Skeletal muscle cell (primary cell): ENCODE measurements around the gene FBLN1.
"Not testable (repeated sequence)": the region's sequence is repeated elsewhere in the genome, so short reads cannot be mapped to it uniquely, and the experiment has no call there.

Source experiments
- DNase-seq: peaks from one replicate; pipeline ENCODE4 v3.0.0-alpha.2; 2010; ENCODE audit warnings: low read depth
- H3K4me3 ChIP-seq: 2 replicates; pipeline ENCODE4 v1.5.1; 2011; ENCODE audit warnings: low read depth, mild to moderate bottlenecking, control low read depth, low read length, moderate library complexity

The FBLN1 gene

DNA sequence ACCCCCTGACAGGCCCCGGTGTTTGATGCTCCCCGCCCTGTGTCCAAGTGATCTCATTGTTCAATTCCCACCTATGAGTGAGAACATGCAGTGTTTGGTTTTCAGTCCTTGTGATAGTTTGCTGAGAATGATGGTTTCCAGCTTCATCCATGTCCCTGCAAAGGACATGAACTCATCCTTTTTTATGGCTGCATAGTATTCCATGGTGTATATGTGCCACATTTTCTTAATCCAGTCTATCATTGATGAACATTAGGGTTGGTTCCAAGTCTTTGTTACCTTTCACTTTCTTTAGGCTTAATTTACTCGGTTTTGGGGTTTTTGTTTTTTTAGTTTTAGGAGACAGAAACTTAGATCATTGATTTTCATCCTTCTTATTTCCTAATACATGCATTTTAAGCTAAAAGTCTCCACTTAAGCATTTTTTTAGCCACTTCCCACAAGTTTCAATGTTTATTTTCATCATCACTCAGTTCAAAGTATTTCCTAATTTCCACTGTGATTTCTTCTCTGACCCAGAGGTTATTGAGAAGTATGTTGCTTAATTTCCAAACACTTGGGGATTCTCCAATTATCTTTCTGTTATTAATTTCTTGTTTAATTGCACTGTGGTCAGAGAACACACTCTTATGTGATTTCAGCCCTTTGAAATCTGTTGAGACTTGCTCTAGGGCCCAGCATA, 120.9 kb downstream of the FBLN1 start:
- DNase-seq, H3K4me3 ChIP-seq: not testable (repeated sequence)

DNA sequence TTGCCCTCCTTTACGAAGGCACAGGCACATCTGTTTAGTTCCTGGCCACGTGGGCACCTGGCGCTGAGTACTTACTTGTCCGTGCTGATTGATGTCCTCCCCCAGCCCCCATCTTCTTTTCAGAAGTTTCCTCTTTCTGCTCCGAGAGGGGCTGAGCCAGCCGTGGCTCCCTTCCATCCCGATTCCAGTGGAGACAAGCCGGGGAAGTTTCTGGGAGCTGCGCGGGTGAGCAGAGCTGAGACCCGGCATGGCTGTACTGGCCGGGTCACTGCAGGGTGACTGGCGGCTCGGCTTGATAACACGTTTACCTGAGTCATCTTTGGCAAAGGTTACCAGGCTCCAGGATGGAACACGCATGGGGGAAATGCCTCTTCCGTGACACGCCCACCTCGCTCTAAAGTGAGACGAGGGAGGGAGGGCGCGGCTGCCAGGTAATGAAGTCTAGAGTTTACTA, 123.5 kb downstream of the FBLN1 start:
- no peak overlapping the region for H3K4me3 ChIP-seq
- no peak for DNase-seq

DNA sequence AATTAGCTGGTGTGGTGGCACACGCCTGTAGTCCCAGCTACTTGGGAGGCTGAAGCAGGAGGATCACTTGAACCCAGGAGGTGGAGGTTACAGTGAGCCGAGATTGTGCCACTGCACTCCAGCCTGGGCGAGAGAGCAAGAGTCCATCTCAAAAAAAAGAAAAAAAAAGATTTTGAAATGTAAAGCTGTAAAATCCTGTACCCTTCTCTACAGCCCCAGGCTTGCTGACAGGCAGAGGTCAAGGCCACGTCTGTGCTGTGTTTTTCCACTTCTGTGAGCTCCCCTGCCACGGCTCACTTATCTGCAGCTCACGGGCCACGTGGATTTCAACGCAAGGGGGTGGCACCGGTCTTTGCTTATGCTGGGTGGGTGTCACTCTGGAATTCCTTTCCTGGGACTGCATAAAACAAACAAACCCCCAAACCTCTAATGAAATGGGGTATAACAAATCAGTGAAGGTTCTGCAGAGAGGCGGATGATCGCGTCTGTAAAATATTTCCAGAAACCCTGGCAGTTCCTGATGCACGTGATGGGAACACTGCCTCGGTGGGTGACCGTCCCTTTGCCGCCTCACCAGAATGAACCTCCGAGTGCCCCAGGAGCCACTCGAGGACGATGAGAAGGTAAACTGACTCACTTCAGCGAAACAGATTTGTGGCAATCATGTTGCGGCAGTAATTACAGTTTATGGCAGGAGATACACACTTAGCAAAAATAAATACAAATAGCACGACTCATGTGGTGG, 125.0 kb downstream of the FBLN1 start:
- no peak for DNase-seq

GRCh38 chr22:45628515-45628914, 125.8 kb downstream of the FBLN1 start:
- DNase-seq: no peak
- no peak overlapping the region for H3K4me3 ChIP-seq

More for the DNA sequence above, 125.0 kb downstream of the FBLN1 start:
- H3K4me3 ChIP-seq: no peak overlapping the region

GRCh38 chr22:45629469-45630089, 126.9 kb downstream of the FBLN1 start:
- DNase-seq: no peak

DNA sequence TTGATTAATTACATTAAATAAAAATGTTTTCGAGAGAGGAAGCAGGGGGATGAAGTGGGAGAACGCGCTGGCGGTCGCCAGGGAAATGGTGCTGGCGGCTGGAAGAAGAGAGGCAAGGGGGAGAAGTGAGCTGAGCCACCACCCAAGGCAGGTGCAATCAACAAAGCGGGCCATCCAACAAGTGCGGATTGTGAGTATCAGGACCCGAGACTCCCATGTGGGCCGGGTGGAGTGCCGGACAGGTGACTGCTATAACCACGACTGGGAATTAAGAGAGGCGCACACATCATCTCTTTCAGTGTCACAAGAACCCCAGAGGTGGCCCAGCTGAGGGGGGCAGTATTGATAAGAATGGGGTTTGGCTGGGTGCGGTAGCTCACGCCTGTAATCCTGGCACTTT, 127.8 kb downstream of the FBLN1 start:
- DNase-seq: no peak
- H3K4me3 ChIP-seq: no peak overlapping the region

More at GRCh38 chr22:45629469-45630089, 126.9 kb downstream of the FBLN1 start:
- H3K4me3 ChIP-seq: no peak overlapping the region

- no peak overlapping the region for H3K4me3 ChIP-seq
- no peak for DNase-seq
These were observed 128.6 kb downstream of the FBLN1 start for GRCh38 chr22:45631140-45631840.

GRCh38 chr22:45631841-45632238, 129.2 kb downstream of the FBLN1 start:
- no peak for DNase-seq

GRCh38 chr22:45632791-45633515, 130.3 kb downstream of the FBLN1 start:
- no peak for DNase-seq
- H3K4me3 ChIP-seq: no peak overlapping the region

More at GRCh38 chr22:45631841-45632238, 129.2 kb downstream of the FBLN1 start:
- no peak overlapping the region for H3K4me3 ChIP-seq

- no peak for DNase-seq
- H3K4me3 ChIP-seq: no peak overlapping the region
These were observed 134.0 kb downstream of the FBLN1 start for GRCh38 chr22:45636683-45637082.

- no peak overlapping the region for H3K4me3 ChIP-seq
- no peak for DNase-seq
These were observed 135.5 kb downstream of the FBLN1 start for GRCh38 chr22:45638197-45638596.

DNA sequence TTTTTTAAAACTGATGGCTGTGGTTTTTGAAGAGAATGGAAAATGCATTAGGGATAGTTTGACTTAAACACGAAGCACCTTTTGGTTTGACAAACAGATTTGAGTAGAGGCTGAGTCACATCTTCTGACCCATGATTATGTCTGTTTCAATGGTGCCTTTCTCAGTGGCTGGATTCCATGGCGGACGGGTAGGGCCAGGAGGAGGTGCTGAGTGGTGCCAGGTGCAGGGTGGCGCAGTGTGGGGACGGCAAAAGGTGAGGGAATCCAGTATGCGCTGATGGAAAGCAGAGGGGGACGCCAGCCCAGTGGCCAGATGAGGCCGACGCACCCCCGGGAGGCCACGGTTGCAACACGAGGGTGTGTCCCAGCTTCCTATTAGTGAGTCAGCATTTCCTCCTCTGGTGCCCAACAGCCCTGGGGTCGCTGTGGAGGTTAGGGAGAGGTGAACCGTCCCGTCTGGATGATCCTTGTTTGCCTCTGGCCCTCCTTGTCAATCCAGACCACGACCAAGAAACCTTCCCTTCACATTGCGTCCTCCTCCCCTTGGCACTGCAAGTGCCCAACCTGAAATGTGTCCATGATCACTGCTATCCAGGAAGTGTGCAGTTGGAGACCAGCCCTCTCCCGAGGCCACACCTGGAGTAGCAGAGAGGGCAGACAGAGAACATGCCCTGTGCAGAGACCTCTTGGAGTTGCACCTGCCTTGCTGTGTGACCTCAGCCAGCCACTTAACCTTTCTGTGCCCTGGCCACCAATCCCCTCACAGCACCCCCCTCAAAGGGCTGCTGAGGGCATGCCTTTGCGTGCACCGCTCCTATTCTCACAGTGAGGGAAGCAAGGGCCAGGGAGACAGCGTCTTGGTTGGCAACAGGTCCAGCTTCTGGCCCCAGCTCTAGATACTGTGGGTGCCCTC, 136.4 kb downstream of the FBLN1 start:
- H3K4me3 ChIP-seq: no peak overlapping the region
- DNase-seq: no peak

- H3K4me3 ChIP-seq: no peak overlapping the region
- DNase-seq: no peak
These were observed 137.0 kb downstream of the FBLN1 start for GRCh38 chr22:45639747-45640102.

- DNase-seq: no peak
- H3K4me3 ChIP-seq: no peak overlapping the region
These were observed 137.7 kb downstream of the FBLN1 start for GRCh38 chr22:45640291-45640940.

- no peak for DNase-seq
- no peak overlapping the region for H3K4me3 ChIP-seq
These were observed 138.4 kb downstream of the FBLN1 start for GRCh38 chr22:45640941-45641621.

- DNase-seq: no peak
- H3K4me3 ChIP-seq: no peak overlapping the region
These were observed 140.3 kb downstream of the FBLN1 start for GRCh38 chr22:45642986-45643385.

- no peak for DNase-seq
- H3K4me3 ChIP-seq: no peak overlapping the region
These were observed 142.0 kb downstream of the FBLN1 start for GRCh38 chr22:45644714-45645113.
